ENCODE results near the gene MACF1. TPM values are rescaled to one million over a fixed set of nuclear protein-coding genes. Genes with fewer than 3 reads are reported as not detected.
A peak's percentile ranks its signal among the peaks of the same experiment; 100 is the strongest.
"Not testable (repeated sequence)": the region's sequence is repeated elsewhere in the genome, so short reads cannot be mapped to it uniquely, and the experiment has no call there.

MACF1 gene
- total RNA-seq, 2 experiments from 2014 or later: 353 to 366 TPM

- peaks cover 22% of the 10 kb centered on the region for H3K4me1 Mint-ChIP-seq (ENCODE audit: low read depth)
- H3K4me3 Mint-ChIP-seq: no peak overlapping the region
- H3K9me3 Mint-ChIP-seq (ENCODE audit: insufficient read depth): no peaks in the 10 kb centered on the region
- no peaks in the 10 kb centered on the region for H3K27me3 Mint-ChIP-seq (ENCODE audit: low read depth)
- CTCF ChIA-PET: interaction anchor here (1.2 kb wide), 1 partner anchor 85 kb away, joined by 3 read pairs; no protein-coding TSS in a partner anchor
- H3K36me3 Mint-ChIP-seq (ENCODE audit: low read depth): peaks cover 76% of the 10 kb centered on the region
- DNase-seq: no peak
- H3K27ac Mint-ChIP-seq: peak overlapping the region; percentile 23
- ATAC-seq: no peak
- POLR2A ChIA-PET: no interaction called here
These were observed 249.1 kb downstream of the MACF1 start for GRCh38 chr1:39453603-39454002.

GRCh38 chr1:39458991-39459390, 254.5 kb downstream of the MACF1 start:
- no peaks in the 10 kb centered on the region for H3K27me3 Mint-ChIP-seq (ENCODE audit: low read depth)
- ChIA-PET POLR2A (no interaction called here), CTCF (interaction anchor here (0.7 to 1.3 kb wide), 2 partner anchors 16 to 1524 kb away, joined by 3 read pairs; no protein-coding TSS in a partner anchor)
- peaks cover 84% of the 10 kb centered on the region for H3K36me3 Mint-ChIP-seq (ENCODE audit: low read depth)
- DNase-seq (no peak), ATAC-seq (no peak)
- H3K9me3 Mint-ChIP-seq (ENCODE audit: insufficient read depth): no peaks in the 10 kb centered on the region
- no peak overlapping the region for H3K27ac Mint-ChIP-seq
- no peaks in the 10 kb centered on the region for H3K4me1 Mint-ChIP-seq (ENCODE audit: low read depth)
- no peak overlapping the region for H3K4me3 Mint-ChIP-seq

DNA sequence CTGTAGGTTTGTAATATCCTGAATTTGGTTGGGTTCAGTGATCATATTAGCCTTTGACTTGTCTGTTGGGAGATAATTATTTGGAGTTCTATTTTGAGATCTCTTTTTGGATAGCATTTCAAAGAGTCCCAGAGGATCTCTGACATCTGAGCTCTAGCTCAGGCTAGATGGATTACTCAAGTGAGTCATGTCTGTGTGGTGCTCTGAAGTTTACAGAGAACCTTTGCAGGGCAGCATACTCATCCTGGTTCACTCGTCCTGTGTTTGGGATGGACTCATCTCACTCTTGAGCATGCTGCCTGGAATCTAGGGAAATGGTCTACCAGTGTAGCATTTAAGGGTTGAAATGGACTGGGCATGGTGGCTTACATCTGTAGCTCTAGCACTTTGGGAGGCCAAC, 257.6 kb downstream of the MACF1 start:
- ChIA-PET POLR2A (no interaction called here), CTCF (interaction anchor here (1.2 kb wide), 1 partner anchor 70 kb away, joined by 5 read pairs; no protein-coding TSS in a partner anchor)
- no peak overlapping the region for H3K4me3 Mint-ChIP-seq
- no peaks in the 10 kb centered on the region for H3K27me3 Mint-ChIP-seq (ENCODE audit: low read depth)
- ATAC-seq: no peak
- DNase-seq: no peak
- H3K4me1 Mint-ChIP-seq (ENCODE audit: low read depth): no peaks in the 10 kb centered on the region
- H3K27ac Mint-ChIP-seq: no peak overlapping the region
- no peaks in the 10 kb centered on the region for H3K9me3 Mint-ChIP-seq (ENCODE audit: insufficient read depth)
- H3K36me3 Mint-ChIP-seq (ENCODE audit: low read depth): peaks cover 81% of the 10 kb centered on the region

DNA sequence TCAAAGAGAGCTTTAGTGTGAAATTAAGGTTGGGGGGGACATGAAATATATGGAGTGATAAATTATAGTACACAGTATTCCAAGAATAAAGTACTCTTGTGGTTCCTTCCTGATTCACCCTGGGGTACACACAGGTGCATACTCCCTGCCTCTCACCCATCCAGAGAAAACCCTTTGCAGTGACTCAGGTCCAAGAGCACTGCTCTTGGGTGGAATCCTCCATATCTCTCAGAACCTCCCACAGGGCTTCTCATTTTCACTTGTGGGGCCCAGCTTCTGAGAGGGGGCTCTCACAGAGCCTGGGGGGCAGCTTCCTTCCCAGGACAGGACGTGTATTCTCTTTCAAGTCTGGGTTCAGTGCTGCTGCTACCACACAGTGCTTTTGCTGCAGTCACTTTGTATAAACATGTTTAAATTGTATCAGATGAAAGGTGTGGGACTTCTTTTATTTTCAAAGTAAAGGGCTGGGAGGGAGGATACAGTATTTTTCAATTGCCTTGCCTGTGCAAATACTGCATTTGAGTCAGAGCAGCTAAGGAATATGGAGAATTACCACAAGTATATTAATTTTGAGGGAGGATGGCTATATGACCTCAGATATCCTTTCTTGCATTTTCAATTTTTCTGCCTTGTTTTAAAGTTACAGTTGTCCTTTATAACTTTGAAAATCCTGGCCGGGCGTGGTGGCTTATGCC, 262.1 kb downstream of the MACF1 start:
- H3K27ac Mint-ChIP-seq: peak overlapping the region; percentile 30
- H3K4me3 Mint-ChIP-seq: no peak overlapping the region

DNA sequence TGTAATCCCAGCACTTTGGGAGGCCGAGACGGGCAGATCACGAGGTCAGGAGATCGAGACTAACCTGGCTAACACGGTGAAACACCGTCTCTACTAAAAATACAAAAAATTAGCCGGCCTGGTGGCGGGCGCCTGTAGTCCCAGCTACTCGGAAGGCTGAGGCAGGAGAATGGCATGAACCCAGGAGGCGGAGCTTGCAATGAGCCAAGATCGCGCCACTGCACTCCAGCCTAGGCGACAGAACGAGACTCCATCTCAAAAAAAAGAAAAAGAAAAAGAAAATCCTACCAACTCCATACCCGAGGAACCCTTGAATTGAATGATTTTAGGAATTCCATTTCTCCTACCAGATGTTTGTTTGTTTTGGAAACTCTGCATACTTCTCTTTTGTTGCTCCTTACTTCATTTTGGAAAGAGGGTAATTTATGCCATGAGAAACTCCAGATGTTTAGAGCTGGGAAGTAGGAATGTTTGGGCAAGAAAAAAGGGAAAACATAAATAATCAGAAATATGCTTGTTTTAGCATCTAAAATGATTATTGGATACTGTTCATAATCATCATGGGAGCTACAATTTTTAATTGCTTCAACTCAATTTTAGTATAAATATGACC, 262.7 kb downstream of the MACF1 start:
- not testable (repeated sequence) for H3K9me3 Mint-ChIP-seq (ENCODE audit: insufficient read depth)

More for the DNA sequence above, 262.1 kb downstream of the MACF1 start:
- Mint-ChIP-seq H3K9me3 (ENCODE audit: insufficient read depth) (no peaks in the 10 kb centered on the region), H3K27me3 (ENCODE audit: low read depth) (no peaks in the 10 kb centered on the region), H3K36me3 (ENCODE audit: low read depth) (peaks cover 61% of the 10 kb centered on the region), H3K4me1 (ENCODE audit: low read depth) (no peaks in the 10 kb centered on the region)
- no peak for ATAC-seq
- no peak for DNase-seq
- ChIA-PET POLR2A (no interaction called here), CTCF (interaction anchor here (1.0 kb wide), 1 partner anchor 68 kb away, joined by 3 read pairs; no protein-coding TSS in a partner anchor)

DNA sequence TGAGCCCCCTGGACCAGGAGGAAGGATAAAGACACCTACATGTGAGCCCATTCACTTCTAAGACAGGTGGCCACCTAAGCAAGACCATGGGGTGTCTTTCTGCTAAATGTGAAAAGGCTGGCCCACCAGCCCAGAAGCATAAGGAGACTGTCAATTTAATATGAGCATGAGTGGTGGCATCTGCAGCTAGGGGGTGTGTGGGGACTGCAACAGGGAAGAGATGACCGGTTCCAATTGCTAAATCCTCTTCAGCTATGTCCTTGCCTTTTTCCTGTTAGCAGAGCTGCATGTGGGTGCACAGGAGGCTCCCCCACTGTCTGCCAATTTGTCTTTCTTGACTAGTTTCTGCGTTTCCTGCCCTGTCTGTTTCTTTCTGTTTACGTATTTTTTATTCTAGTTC, 264.7 kb downstream of the MACF1 start:
- Mint-ChIP-seq H3K9me3 (ENCODE audit: insufficient read depth) (no peaks in the 10 kb centered on the region), H3K4me1 (ENCODE audit: low read depth) (no peaks in the 10 kb centered on the region), H3K27ac (no peak overlapping the region), H3K4me3 (no peak overlapping the region), H3K36me3 (ENCODE audit: low read depth) (peaks cover 56% of the 10 kb centered on the region), H3K27me3 (ENCODE audit: low read depth) (no peaks in the 10 kb centered on the region)
- CTCF ChIA-PET: no interaction called here
- ATAC-seq: no peak
- POLR2A ChIA-PET: no interaction called here
- DNase-seq: no peak

More for the DNA sequence above, 262.7 kb downstream of the MACF1 start:
- H3K4me3 Mint-ChIP-seq; H3K4me1 Mint-ChIP-seq (ENCODE audit: low read depth); ATAC-seq; POLR2A ChIA-PET; H3K27me3 Mint-ChIP-seq (ENCODE audit: low read depth); DNase-seq: not testable (repeated sequence)
- Mint-ChIP-seq H3K36me3 (ENCODE audit: low read depth) (peaks cover 59% of the 10 kb centered on the region), H3K27ac (peak overlapping the region; percentile 46)
- CTCF ChIA-PET: interaction anchor here (1.0 kb wide), 1 partner anchor 67 kb away, joined by 3 read pairs; no protein-coding TSS in a partner anchor

DNA sequence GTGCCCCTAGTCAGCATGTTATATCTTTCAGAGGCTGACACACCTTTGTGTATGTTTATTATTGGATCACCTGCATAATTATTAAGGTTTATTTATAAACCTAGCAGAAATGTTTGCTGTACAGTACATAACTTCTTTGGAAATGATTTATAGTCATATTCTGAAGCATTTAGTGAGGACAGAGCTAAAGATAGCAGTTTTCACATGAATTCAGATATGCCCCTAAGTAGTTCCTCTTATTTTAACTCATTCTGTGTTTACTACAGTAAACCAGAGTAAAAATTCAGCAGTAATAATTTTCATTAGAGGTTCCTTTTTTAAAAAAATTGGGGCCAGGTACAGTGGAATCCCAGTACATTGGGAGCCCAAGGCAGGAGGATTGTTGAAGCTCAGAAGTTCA, 265.5 kb downstream of the MACF1 start:
- Mint-ChIP-seq H3K36me3 (ENCODE audit: low read depth) (peaks cover 51% of the 10 kb centered on the region), H3K9me3 (ENCODE audit: insufficient read depth) (no peaks in the 10 kb centered on the region), H3K27ac (no peak overlapping the region), H3K27me3 (ENCODE audit: low read depth) (no peaks in the 10 kb centered on the region), H3K4me3 (no peak overlapping the region), H3K4me1 (ENCODE audit: low read depth) (no peaks in the 10 kb centered on the region)
- DNase-seq (no peak), ATAC-seq (no peak)
- ChIA-PET POLR2A (no interaction called here), CTCF (interaction anchor here (2.0 kb wide), 1 partner anchor 68 kb away, joined by 8 read pairs; no protein-coding TSS in a partner anchor)

DNA sequence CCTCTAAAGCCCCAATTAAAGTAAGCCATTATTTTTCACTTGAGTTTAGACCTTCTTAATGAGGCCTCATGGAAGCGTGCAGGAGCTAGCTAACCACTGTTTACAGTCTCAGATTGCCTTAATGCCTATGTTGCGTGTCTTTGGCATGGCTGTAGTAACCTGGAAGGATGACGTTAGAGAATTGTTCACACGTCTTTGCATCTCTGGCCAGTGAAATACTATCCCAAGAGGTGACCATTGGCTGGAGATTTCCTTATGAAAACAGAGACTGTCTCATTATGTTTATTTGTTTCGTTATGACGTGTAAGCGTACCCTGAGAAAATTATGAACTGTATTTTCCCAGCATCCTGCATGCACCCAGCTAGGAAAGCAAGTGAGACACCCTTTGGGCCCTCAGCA, 268.3 kb downstream of the MACF1 start:
- no peak overlapping the region for H3K4me3 Mint-ChIP-seq
- no peaks in the 10 kb centered on the region for H3K27me3 Mint-ChIP-seq (ENCODE audit: low read depth)
- CTCF ChIA-PET: interaction anchor here (2.1 kb wide), 1 partner anchor 62 kb away, joined by 7 read pairs; no protein-coding TSS in a partner anchor
- ATAC-seq (no peak), DNase-seq (no peak)
- H3K9me3 Mint-ChIP-seq (ENCODE audit: insufficient read depth): no peaks in the 10 kb centered on the region
- H3K27ac Mint-ChIP-seq: no peak overlapping the region
- POLR2A ChIA-PET: no interaction called here
- peaks cover 41% of the 10 kb centered on the region for H3K36me3 Mint-ChIP-seq (ENCODE audit: low read depth)
- H3K4me1 Mint-ChIP-seq (ENCODE audit: low read depth): no peaks in the 10 kb centered on the region

- H3K4me1 Mint-ChIP-seq (ENCODE audit: low read depth): no peaks in the 10 kb centered on the region
- H3K27ac Mint-ChIP-seq: no peak overlapping the region
- no peak overlapping the region for H3K4me3 Mint-ChIP-seq
- no peaks in the 10 kb centered on the region for H3K9me3 Mint-ChIP-seq (ENCODE audit: insufficient read depth)
- H3K27me3 Mint-ChIP-seq (ENCODE audit: low read depth): no peaks in the 10 kb centered on the region
- ATAC-seq: no peak
- ChIA-PET CTCF (no interaction called here), POLR2A (no interaction called here)
- H3K36me3 Mint-ChIP-seq (ENCODE audit: low read depth): peaks cover 43% of the 10 kb centered on the region
- DNase-seq: no peak
These were observed 268.8 kb downstream of the MACF1 start for GRCh38 chr1:39473324-39473723.

GRCh38 chr1:39474810-39475209, 270.3 kb downstream of the MACF1 start:
- ChIA-PET POLR2A (no interaction called here), CTCF (interaction anchor here (1.4 kb wide), 1 partner anchor 15 kb away, joined by 3 read pairs; no protein-coding TSS in a partner anchor)
- Mint-ChIP-seq H3K4me3 (no peak overlapping the region), H3K36me3 (ENCODE audit: low read depth) (peaks cover 43% of the 10 kb centered on the region), H3K27me3 (ENCODE audit: low read depth) (no peaks in the 10 kb centered on the region), H3K27ac (no peak overlapping the region), H3K4me1 (ENCODE audit: low read depth) (no peaks in the 10 kb centered on the region), H3K9me3 (ENCODE audit: insufficient read depth) (no peaks in the 10 kb centered on the region)
- ATAC-seq (no peak), DNase-seq (no peak)

GRCh38 chr1:39475551-39475950, 271.1 kb downstream of the MACF1 start:
- H3K4me3 Mint-ChIP-seq; DNase-seq; ATAC-seq; POLR2A ChIA-PET; H3K27me3 Mint-ChIP-seq (ENCODE audit: low read depth); H3K9me3 Mint-ChIP-seq (ENCODE audit: insufficient read depth); H3K4me1 Mint-ChIP-seq (ENCODE audit: low read depth); H3K27ac Mint-ChIP-seq: not testable (repeated sequence)
- H3K36me3 Mint-ChIP-seq (ENCODE audit: low read depth): peaks cover 47% of the 10 kb centered on the region
- CTCF ChIA-PET: interaction anchor here (1.4 kb wide), 1 partner anchor 16 kb away, joined by 3 read pairs; no protein-coding TSS in a partner anchor

DNA sequence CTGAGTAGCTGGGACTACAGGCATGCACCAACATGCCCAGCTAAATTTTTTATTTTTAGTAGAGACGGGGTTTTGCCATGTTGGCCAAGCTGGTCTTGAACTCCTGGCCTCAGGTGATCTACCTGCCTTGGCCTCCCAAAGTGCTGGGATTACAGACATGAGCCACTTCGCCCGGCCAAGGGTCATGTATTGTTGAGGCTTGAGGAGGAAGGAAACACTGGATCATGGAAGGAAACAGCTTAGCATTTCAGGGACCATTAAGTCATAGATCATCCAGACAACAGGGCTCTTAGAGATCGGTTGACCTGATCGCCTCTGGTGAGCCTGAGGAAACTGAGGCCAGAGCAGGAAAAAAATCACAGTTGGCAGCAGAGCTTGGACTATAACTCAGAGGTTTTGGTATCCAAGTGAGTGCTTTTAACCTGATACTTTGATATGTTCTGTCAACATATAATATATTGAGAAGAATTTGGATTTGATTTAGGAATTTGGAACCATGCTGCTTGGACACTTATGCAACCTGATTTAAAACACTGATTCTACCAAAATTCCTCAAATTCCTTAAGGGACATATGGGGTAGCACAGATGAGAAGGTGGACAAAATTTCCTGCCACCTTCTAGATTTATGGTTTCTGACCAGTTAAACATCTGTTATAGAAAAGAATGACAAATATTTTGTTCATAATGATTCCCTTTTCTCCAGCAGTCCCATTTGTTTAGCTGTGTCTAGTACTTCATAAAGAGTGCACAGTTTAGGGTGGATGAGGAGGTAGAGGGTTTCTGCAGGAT, 273.8 kb downstream of the MACF1 start:
- Mint-ChIP-seq H3K9me3 (ENCODE audit: insufficient read depth) (no peaks in the 10 kb centered on the region), H3K4me3 (no peak overlapping the region), H3K4me1 (ENCODE audit: low read depth) (no peaks in the 10 kb centered on the region), H3K27ac (peak overlapping the region; percentile 28), H3K36me3 (ENCODE audit: low read depth) (peaks cover 49% of the 10 kb centered on the region), H3K27me3 (ENCODE audit: low read depth) (no peaks in the 10 kb centered on the region)
- DNase-seq: no peak
- no peak for ATAC-seq
- POLR2A ChIA-PET: no interaction called here
- CTCF ChIA-PET: no interaction called here

All from activated CD8-positive, alpha-beta T cell treated with anti-CD3 and anti-CD28 coated beads, Interleukin-2, amount 10 ng/mL, durations not matched to agents 7 days and 5 days (primary cell).